NCI-H2107 treated with DMSO at 0.1 percent for 48 hours (cell line): ENCODE results near the gene C1orf198.

Source experiments
- DNase-seq: peaks from one replicate; lab custom pipeline; 2025; ENCODE audit not compliant: unreplicated experiment; lab: John Stamatoyannopoulos, UW

C1orf198 gene

DNA sequence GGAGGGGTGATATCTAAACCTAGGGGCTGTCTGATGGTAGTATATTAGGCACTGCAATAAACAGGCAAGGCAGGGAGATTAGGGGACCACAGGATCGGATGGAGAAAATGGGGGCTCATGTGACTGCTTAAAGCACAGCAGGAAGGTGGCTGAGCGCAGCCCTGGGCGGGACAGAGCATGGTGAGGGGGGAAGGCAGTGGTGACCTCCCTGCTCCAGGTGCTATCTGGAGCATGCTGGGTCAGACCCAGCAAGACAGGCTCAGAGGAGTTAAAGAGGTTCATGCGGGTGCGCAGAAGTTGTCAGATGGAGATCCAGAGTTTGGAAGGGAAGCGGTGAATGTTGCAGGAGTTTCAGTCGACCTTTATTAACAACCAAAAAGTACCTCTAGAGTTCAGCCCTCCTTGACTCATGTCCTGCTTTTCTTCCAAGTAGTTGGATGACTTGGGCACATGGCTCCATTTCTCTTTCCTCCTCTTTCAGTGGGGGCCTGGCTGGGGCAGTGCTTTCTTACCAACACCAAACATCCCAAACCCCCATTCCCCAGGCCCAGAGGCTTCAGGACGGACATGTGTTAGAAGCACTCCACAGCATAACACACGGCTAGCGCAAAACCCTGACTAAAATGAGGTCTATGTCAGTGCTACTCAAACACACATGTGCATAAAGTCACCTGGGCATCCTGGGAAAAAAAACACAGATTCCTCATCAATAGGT is 79.6 kb downstream of the C1orf198 start:
- no peak for DNase-seq

- no peak for DNase-seq
Observed at GRCh38 chr1:230787471-230787870, 80.8 kb downstream of the C1orf198 start.
